GM12878 (cell line): ENCODE measurements around the gene C8B. TPM values are rescaled to one million over a fixed set of nuclear protein-coding genes. Genes with fewer than 3 reads are reported as not detected.

Source experiments
- ATAC-seq: fragments of 200-7000 bp; cut with Tn5 transposase; 3 replicates; pipeline ENCODE4 v1.9.1; 2020; ENCODE audit warnings: mild to moderate bottlenecking, moderate library complexity
- BruUV-seq: library from RNA; stranded (reverse); fragments of 400-500 nt; replicated peaks from 2 replicates; lab custom pipeline; 2021; lab: Mats Ljungman, UMichigan
- CTCF ChIA-PET: fragments of 300-600 bp; sonication (Branson Sonifier 250); formaldehyde crosslinking; extraction: SDS; loops from one replicate; lab custom pipeline; 2021; ENCODE audit warnings: inconsistent platforms; lab: Yijun Ruan, JAX
- POLR2A ChIA-PET: fragments of 350-600 bp; formaldehyde crosslinking; extraction: SDS; loops from one replicate; lab custom pipeline; 2021; ENCODE audit warnings: inconsistent platforms; lab: Charles Lee
- RAD21 ChIA-PET: fragments of 300-600 bp; sonication (Branson Sonifier 250); formaldehyde crosslinking; loops from one replicate; lab custom pipeline; 2023; ENCODE audit warnings: antibody characterized with exemption; ENCODE audit not compliant: unreplicated experiment; lab: Charles Lee
- SMC1A ChIA-PET: fragments of 300-600 bp; sonication (Branson Sonifier 250); formaldehyde crosslinking; loops from one replicate; lab custom pipeline; 2023; ENCODE audit not compliant: unreplicated experiment, uncharacterized antibody; lab: Charles Lee
- DNase-seq: peaks from one replicate; pipeline ENCODE4 v3.0.0-alpha.2; 2011; ENCODE audit warnings: low read depth, low spot score
- FAIRE-seq: peaks from 3 replicates; lab custom pipeline; 2011; peaks lifted over from hg19 to GRCh38; lab: Jason Lieb, UNC
- H2AFZ ChIP-seq: 2 replicates; pipeline ENCODE4 v1.6.0; 2011; ENCODE audit warnings: low read depth, low read length, control low read depth; ENCODE audit not compliant: control insufficient read depth
- H3K27ac ChIP-seq: 2 replicates; pipeline ENCODE4 v1.5.1; 2011; ENCODE audit warnings: control low read depth; ENCODE audit not compliant: control insufficient read depth, insufficient read depth
- H3K27me3 ChIP-seq, 2 experiments: replicated peaks in 1 of 2; 2 replicates each; pipeline versions ENCODE4 v1.6.0 to v1.6.1; 2011; ENCODE audit warnings: low read length in 1 of 2; ENCODE audit not compliant: control insufficient read depth in 2 of 2, insufficient read depth in 2 of 2
- H3K36me3 ChIP-seq, 2 experiments: 2 replicates each; pipeline ENCODE4 v1.5.1; 2011; ENCODE audit warnings: low read length in 1 of 2; ENCODE audit not compliant: control insufficient read depth in 2 of 2, insufficient read depth in 2 of 2
- H3K4me1 ChIP-seq: 2 replicates; pipeline ENCODE4 v1.6.1; 2011; ENCODE audit warnings: mild to moderate bottlenecking, low read length, moderate library complexity, mixed read lengths; ENCODE audit not compliant: control insufficient read depth, insufficient read depth
- H3K4me2 ChIP-seq: 2 replicates; pipeline ENCODE4 v1.6.0; 2011; ENCODE audit warnings: control low read depth; ENCODE audit not compliant: control insufficient read depth, insufficient read depth
- H3K4me3 ChIP-seq: fragments of 200-600 bp; sonication (generic); 2 replicates; pipeline ENCODE4 v1.5.1; 2016
- H3K79me2 ChIP-seq: 2 replicates; pipeline ENCODE4 v1.6.0; 2011; ENCODE audit warnings: low read length; ENCODE audit not compliant: control insufficient read depth, insufficient read depth
- H3K9ac ChIP-seq: 2 replicates; pipeline ENCODE4 v1.8.0; 2011; ENCODE audit warnings: low read length, control low read depth, mixed read lengths; ENCODE audit not compliant: control insufficient read depth, insufficient read depth
- H3K9me3 ChIP-seq: replicated peaks from 3 replicates; pipeline ENCODE4 v1.5.1; 2011; ENCODE audit warnings: mild to moderate bottlenecking, low read length; ENCODE audit not compliant: control insufficient read depth, insufficient read depth
- H4K20me1 ChIP-seq: 2 replicates; pipeline ENCODE4 v1.6.0; 2011; ENCODE audit not compliant: control insufficient read depth, insufficient read depth
- DPF2 ChIP-seq: fragments of 450-650 bp; IDR thresholded peaks from 2 replicates; pipeline ENCODE4 v1.6.1; 2017; ENCODE audit warnings: mild to moderate bottlenecking
- HSF1 ChIP-seq: fragments of 150-350 bp; IDR thresholded peaks from 2 replicates; pipeline ENCODE4 v1.6.1; 2014; ENCODE audit warnings: mild to moderate bottlenecking, low read depth, low read length
- KLF5 ChIP-seq: fragments of 450-650 bp; IDR thresholded peaks from 2 replicates; pipeline ENCODE4 v1.6.1; 2014; ENCODE audit warnings: mild to moderate bottlenecking; ENCODE audit not compliant: partially characterized antibody
- NFYA ChIP-seq: IDR thresholded peaks from 2 replicates; pipeline ENCODE4 v1.6.1; 2011; ENCODE audit warnings: low read depth, mild to moderate bottlenecking, low read length, improper control_type of control experiment, borderline replicate concordance
- NFYB ChIP-seq: IDR thresholded peaks from 2 replicates; pipeline ENCODE4 v1.6.1; 2011; ENCODE audit warnings: low read depth, mild to moderate bottlenecking, low read length, improper control_type of control experiment, moderate library complexity; ENCODE audit not compliant: insufficient read depth
- POLR2A ChIP-seq: IDR thresholded peaks from 2 replicates; pipeline ENCODE4 v1.6.1; 2011; ENCODE audit warnings: low read depth, mild to moderate bottlenecking, low read length
- POU2F2 ChIP-seq: IDR thresholded peaks from 3 replicates; pipeline ENCODE4 v1.6.1; 2011; ENCODE audit warnings: low read depth, mild to moderate bottlenecking, low read length, borderline replicate concordance
- TBL1XR1 ChIP-seq: IDR thresholded peaks from 2 replicates; pipeline ENCODE4 v1.6.1; 2012; ENCODE audit warnings: low read depth, low read length, improper control_type of control experiment
- ZNF217 ChIP-seq: fragments of 450-650 bp; IDR thresholded peaks from 2 replicates; pipeline ENCODE4 v1.6.1; 2017; ENCODE audit warnings: antibody characterized with exemption, mild to moderate bottlenecking
- WGBS: methylation state at CpG from one replicate; pipeline ENCODE4 v1.1.6; 2016; ENCODE audit warnings: low lambda C conversion rate; ENCODE audit not compliant: insufficient replicate concordance, insufficient coverage; ENCODE audit errors: missing lambda C conversion rate; 5-methylcytosine and 5-hydroxymethylcytosine counted together
- in situ Hi-C: fragments of 300-500 bp; cut with MboI; formaldehyde crosslinking; loops from 9 replicates; pipeline ENCODE4 v1.14.3; 2018; ENCODE audit warnings: mixed read lengths
- intact Hi-C: fragments of 100-400 bp; cut with micrococcal nuclease; formaldehyde crosslinking; loops from one replicate; pipeline ENCODE4 v1.14.2; 2022; ENCODE audit not compliant: unreplicated experiment
- polyA plus RNA-seq, 11 experiments: library from polyadenylated mRNA; depleted of rRNA in 4 of 11; unstranded in 6 of 11; stranded (reverse) in 5 of 11; fragments of >200 nt; fragmentation: Nextera tagmentation in 4 of 11; fragmentation: Illumina TruSeq in 1 of 11; extraction: Ambion mirVana in 4 of 11; extraction: Trizol in 1 of 11; gene quantifications; 1 replicate in 1 of 11; 2 replicates in 10 of 11; pipeline versions ENCODE4 v1.2.1 to v1.2.3, GENCODE V29; 2011 to 2016; ENCODE audit warnings: inconsistent platforms in 2 of 11, missing spikeins in 2 of 11, low read depth in 1 of 11
- total RNA-seq, 4 experiments: library from RNA; depleted of rRNA in 3 of 4; stranded (reverse); fragments of >200 nt in 3 of 4; fragmentation: Illumina TruSeq in 1 of 4; extraction: Trizol in 1 of 4; gene quantifications; 2 replicates each; pipeline versions ENCODE4 v1.2.1 to v1.2.3, GENCODE V29; 2013 to 2021

The C8B gene
- total and polyA plus RNA-seq, 10 of the 15 experiments (the other 5 are each of a cell fraction or from before 2014, with no cell fraction given) = not detected

GRCh38 chr1:56923201-56923600 lies 42.6 kb downstream of the C8B start:
- DNase-seq (no peak), FAIRE-seq (no peak), ATAC-seq (no peak)
- intact Hi-C loops (no loop called here), in situ Hi-C loops (no loop called here)
- H3K4me1 ChIP-seq = no peaks in the 10 kb centered on the region
- ChIA-PET POLR2A (no interaction called here), RAD21 (no interaction called here), CTCF (no interaction called here), SMC1A (no interaction called here)
- no peak overlapping the region for H3K27ac ChIP-seq
- BruUV-seq = no TSS peak
- no peaks in the 10 kb centered on the region; a peak in 1 of 4 replicates for H3K27me3 ChIP-seq
- no peak overlapping the region for H3K9ac ChIP-seq
- no peak for TF ChIP-seq TBL1XR1
- no peak for TF ChIP-seq POLR2A
- no peak for TF ChIP-seq NFYA
- no peak for TF ChIP-seq HSF1
- no peak for TF ChIP-seq ZNF217
- no peak for TF ChIP-seq KLF5
- no peak for TF ChIP-seq DPF2
- no peak for TF ChIP-seq NFYB
- TF ChIP-seq POU2F2 = no peak
- H3K4me3 ChIP-seq = no peak overlapping the region
- no peak overlapping the region for H2AFZ ChIP-seq
- no peak overlapping the region for H3K4me2 ChIP-seq
- 0% methylated on average over 3 of the region's 3 CpGs for WGBS
- H3K36me3 ChIP-seq = no peaks in the 10 kb centered on the region
- no peaks in the 10 kb centered on the region for H3K9me3 ChIP-seq
- no peaks in the 10 kb centered on the region for H3K79me2 ChIP-seq
- no peaks in the 10 kb centered on the region for H4K20me1 ChIP-seq
